ENCODE measurements around the gene METTL25B.

METTL25B gene

DNA sequence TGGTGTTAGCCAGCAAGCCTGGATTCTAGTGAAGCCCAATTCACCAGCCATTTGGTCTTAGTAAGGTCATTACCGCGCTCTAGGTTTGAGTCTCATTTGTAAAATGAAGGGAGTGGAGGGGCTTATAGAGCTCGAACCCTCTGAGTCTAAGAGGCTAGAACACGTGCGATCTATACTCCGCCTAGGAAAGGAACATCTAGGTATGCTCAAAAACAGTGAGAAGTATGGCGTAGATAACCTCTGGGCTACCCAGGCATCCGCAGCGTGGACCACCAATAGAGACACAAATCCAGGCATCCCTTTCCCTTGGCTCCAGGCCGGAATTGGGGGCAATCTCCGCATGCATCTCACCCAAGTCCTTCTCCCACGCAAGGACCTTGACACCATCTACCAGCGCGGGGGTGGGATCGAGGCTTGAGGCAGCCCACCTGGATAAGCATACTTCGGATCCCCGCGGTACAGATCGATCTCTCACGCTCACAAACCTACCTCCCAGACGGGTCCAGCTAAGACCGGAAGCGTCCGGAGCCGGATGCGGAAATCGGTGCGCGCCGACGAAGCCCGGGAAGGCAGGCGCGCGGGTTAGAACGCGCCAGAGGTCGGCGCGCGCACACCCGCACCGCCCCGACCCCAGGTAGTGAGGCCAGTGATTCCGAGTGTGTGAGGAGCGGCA lies at the start of gene METTL25B:
Gene METTL25B, plus strand, starts transcription at position 544 of the 673 bp plus-strand sequence. CDS start 636 bp downstream, outside the sequence.
- DNase-seq = no peak

DNA sequence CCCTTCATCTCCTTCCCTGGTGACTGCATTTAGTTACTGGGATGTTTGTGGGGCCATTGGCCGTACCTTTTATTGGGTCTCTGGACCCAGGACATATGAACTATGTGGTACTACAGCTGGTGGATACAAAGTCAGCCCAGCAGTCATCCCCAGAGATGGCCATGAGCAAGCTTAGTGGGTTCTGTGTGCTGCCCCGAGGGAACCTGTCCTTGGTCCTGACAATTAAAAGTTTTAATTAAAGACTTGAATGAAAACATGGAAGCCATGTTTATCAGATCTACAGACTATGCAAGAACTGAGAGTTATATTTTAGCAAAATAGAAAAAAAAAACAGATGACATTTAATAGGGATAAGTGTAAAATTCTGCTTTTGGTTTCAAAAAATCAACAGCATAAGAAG lies 48.2 kb upstream of the METTL25B start:
- no peak for DNase-seq

DNA sequence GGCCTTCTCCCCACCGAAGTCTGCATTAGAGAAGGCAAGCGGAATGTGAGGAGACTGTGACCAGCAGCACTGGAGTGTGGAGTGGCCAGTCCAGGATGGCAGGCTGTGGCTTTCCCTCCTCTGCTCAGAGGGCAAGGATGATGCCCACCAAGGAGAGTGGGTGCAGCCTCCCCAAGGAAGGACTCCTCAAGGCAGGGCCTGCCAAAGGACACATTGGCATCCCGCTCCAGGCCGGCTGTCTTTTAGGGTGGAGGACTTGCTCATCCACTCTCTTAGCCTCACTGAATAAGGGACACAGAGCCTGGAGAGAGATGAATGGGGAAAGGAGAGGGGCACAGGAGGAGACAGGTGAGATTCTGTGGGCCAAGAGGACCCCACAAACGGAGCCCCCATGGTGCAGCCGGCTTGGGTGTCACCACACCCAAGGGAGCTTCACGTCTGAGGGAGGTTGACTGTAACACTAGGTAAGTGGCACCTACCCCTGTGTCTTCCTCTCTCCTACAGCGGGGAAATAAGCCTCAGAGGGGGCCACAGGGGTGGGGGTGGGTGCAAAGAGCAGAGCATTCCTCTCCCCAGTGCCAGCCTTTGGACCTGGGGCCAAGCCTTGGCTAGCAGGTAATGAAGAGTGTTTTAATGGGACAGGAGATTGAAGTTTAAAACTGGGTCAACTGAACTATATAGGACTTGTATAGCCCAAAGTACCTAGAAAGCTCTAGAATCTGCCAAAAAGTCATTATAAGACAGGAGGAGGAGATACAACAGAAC lies 46.9 kb upstream of the METTL25B start:
- DNase-seq = no peak

DNA sequence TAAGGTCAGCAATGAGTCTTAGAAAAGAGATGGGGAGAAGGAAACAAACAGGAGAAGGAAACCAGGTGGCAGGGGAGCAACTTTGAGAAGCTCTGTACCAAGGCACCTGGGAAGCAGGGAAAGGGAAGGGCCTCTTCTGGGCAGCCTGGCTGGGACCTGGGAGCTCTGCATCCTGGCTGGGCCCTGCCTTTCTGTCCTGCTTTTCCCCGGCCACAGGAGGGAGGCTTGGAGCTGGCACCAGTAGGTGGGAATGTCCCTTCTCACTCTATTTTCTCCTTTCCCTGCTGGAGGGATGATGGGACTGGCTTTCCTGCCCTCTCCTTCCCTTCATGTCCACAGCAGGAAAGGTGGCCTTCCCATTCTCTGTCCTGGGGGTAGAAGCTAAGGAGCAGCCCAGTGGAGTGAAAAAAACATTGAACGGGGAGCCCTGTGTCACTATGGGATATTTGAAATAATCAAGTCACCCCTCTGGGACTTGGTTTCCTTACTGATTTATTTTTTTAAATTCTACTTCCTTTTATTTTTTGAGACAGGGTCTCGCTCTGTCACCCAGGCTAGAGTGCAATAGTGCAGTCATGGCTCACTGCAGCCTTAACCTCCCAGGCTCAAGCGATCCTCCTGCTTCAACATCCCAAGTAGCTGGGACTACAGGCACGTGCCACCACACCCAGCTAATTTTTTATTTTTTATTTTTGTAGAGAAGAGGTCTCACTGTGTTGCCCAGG lies 45.9 kb upstream of the METTL25B start:
- no peak for DNase-seq

DNA sequence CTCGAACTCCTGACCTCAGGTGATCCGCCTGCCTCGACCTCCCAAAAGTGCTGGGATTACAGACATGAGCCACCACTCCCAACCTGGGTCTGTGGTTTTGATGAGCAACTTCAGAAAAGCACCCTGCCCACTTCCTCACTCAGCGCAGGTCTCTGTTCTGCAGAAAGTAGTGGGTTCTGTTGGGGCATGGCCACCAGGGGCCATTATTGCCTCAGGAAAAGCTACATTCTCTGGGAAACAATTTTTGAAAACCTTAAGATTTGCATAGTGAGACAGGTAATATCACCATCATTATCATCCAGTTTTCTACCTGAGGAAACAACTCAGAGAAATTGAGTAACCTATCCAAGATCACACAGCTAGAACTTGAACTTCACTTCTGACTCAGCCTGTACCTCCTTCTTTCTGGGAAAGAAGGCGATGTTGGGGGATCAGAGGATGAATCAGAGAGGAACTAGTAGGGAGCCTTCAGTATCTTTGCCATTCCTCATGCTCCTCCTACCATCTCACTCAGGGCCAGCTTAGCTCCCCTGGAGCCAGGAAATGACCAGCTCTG lies 44.0 kb upstream of the METTL25B start:
- no peak for DNase-seq

DNA sequence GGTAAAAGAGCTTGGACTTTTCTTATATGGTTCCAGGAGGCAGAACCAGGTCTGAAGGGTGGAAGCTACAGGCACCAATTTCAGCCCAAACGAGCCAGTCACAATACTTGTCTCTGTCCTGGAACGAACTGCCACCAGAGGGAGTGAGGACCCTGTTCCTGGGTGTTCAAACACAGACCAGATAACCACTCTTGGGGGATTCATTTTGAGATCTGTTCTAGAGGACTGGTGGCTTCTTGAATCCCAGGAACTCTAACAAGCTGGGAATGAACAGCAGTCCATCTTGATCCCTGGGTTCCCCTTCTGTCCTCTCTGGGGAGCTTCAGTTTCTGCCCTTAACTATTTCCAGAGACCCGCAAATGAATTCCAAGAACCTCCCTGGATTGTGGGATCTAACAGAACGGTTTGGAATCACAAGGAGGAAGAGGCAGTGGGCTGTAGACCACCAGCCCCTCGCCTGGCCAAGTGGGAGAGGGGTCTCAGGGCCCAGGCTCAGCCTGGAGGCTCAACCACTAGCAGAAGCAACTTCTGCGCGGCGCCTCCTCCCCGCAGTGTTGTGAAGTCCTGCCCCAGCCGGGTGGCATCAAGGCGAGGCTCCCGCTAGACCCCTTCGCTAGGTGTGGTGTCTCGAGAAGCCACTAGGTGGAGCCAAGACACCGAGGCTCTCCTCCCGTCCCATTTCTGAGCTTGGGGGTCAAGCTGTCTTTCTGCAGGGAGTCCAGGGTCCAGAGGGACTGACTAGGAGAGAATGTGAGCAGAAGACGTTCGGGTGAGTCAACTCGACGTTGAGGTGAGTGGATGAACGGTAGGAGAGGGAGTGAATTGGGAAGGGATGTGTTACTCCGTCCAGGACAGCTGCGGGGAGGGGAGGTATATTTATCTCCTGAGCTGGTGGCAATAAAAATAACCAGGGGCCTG lies 39.0 kb upstream of the METTL25B start:
- peak; percentile 75 for DNase-seq

DNA sequence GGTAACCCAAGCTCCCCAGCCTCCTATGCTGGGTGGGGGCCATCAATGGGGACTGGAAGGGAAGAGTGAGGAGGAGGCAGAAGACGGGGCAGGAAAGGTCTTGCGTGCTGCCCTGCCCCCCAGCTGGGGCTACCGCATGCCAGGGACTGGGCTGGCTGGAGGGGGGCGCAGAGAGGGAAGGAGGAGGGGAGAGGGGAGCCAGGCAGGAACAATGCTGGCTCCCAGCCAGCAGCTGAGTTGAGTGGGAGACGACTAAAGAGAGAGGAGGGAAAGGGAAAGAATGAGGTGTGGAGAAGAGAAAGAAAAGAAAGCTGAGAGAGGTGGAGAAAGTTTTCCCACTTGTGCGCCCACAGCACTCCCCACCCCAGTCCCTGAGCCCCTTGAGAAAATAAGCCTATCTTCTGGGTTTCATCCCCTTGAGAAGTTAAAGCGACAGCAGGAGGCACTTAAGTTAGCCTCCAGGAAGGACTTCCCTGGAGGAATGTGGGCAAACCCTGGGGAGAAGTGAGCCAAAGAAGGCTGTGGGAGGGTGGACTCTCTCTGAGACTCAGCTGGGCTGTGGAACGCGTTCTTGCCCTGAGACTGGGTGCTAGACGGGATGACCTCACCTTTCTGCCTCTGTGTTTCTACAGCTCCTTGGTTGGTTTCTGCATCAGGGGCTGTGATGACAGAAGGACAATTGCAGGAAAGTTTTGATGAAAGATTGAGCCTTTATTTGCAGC lies 38.2 kb upstream of the METTL25B start:
- no peak for DNase-seq

DNA sequence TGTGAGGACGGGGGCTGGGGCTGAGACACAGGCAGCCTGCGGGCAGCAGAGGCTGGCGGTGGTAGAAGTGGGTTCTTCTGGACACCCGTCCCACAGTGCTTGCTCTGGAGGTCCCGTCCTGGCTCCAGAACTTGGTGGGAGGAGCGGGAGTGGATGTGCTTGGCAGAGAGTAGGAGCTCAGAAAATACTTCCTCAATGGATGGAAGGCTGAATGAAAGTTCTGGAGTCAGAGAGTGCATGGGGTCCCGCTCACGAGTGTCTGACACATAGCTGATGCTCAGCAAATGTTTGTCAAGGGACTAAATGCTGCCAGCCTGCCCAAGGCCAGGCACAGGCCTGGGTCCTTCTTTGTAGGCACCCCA lies 37.6 kb upstream of the METTL25B start:
- no peak for DNase-seq

DNA sequence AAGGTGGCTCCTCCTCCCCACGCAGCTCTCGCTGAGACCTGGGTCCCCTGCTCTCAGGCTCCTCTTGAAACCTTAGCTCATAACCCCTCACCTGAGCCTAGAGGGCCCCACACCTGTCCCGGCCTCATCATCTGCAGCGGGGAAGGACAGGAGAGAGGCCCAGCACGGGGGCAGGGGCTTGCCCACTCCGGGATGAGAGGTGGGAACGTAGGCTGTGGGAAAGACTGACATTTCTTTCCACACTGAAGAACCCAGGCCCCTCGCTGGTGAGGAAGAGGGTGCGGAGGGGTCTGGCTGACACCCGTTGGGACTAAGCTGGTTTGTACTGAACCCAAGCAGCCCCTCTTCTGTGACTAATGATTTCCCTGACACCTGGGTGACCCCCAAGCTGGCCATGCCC lies 37.1 kb upstream of the METTL25B start:
- no peak for DNase-seq

DNA sequence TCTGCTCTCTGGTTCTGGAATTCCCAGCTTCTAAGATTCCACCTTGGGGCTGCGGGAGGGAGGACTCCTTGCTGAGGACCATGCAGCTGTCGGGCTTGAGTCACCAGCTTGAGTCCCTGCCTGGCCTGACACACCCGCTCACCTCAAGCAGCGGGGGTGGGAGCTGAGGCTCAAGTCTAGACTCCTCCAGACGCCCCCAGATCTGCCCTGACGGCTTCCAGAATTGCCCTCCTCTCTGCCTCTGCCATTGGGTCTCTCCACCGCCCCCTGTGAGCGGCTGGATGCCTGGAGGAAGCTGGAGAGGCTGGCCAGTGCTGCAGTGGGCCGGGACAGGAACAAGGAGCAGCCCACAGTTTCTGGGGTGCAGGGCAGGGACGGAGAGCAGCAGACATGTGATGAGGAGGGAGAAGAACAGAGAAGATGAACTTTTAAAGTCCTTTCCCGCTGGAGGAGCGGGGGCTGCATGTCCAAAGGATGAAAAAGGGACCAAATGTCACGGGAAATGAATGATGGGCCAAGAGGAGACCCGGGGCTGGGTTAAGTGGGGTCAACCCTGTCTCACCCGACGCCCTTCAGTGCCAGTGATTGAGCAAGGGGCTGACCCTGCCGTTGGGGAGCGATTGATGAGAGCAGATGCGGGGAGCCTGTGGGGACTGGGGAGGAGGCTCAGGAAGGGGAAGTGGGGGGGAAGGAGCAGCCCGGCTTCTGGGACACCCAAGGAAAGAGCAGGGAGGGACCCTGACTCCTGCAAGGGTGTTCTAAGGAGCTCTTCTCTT lies 36.4 kb upstream of the METTL25B start:
- DNase-seq = no peak

DNA sequence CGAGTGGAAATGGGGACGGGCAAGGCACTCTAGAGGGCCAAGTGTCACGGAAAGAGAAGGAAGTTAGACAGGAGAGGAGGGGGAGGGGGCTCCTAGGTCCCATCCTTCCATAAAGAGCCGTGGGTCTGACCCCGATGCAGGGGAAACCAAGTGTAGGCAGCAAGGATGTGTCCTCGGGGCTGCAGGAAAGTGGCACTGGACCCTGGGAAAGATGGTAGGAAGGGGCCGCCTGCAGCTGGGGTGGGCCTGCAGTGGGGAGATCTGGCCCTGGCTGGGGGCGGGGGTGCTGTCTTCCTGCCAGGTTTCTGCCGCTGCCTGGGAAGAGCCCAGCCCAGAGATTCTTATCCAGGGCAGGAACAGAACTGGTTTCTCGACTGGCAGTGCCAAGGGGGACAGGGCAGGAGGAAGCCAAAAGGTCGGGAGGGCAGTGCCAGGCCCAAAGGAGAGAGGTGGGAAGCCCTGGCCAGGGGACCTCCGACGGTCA lies 35.8 kb upstream of the METTL25B start:
- DNase-seq = no peak

DNA sequence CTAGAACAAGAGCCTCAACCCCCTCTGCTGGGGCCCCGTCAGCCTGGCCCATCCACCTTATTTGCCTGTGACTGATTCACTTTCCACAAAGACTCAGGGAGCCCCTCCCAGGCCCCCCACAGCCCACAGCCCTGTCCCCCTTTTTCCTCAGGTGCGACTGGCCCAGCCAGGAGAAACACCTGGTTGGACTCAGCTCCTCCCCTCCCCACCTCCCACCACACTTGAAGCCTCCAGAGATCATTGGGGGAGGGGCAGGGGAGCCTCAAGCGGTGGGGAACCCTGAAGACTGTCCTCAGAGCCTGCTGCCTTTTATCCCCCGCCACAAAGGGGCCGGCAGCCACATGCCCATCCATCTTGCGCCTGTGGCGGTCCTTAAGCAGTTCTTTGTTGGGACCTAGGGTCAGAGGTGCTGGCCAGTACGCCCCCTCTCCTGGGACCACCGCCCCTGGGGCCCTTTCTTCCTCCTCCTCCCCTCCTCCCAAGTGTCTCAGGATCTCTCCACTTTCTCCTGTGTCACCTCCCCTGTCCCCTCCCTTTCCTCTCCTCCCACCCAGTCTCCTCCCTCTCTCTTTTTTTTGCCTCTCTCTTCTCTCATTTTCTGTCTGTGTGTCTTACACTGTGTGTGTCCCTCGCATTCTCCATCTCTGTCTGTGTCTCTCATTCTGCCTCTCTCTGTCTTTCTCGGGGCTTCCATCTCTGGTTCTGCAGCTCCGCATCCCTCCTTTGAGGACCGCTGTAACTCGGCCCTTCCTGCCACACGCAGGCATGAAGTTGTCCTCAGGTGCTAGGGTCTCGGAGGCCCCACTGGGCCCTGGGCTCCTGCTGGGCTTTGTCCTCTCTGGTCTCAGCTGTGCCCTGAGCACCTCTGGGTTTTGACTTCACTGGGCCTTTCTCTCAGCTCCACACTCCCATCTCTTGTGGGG lies 35.1 kb upstream of the METTL25B start:
- peak; percentile 24 for DNase-seq

DNA sequence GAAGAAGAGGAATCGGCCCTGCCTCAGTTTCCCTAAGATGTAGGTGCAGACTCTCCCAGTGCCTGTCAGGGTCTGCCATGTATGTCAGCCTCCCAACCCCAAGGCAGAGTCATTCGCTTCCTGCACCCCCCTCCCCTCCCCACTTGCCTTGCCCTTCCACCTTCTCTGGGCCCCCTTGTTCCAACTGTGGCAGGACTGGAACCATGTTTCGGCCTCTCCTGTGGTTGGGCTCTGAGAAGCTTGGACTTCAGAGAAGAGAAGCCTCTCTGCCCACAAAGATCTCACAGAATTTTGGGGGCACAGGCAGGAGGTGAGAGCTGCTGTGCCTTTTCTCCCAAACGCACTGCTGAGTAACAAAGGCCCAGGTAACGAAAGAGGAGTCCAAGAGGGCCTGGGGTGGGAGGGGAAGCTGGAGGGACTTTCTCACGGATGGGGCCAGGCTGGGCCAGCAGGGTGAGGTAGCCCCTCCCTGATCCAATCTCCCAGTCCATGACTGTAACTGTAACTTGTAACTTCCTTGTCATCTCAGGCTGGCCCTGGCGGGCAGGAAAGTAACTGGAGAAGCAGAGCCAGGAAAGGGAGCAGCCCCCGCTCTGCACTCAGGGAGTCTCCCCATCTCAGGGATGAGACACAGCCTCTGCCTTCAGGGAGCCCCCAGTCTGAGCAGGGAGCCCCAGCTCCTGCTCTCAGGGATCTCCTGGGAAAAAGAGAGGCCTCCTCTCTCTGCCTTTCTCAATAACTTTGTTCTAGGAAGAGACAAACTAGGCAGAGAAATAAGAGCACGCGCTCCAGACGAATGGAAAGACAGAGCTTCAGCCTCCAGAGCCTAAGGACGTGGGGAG lies 34.2 kb upstream of the METTL25B start:
- DNase-seq = no peak

DNA sequence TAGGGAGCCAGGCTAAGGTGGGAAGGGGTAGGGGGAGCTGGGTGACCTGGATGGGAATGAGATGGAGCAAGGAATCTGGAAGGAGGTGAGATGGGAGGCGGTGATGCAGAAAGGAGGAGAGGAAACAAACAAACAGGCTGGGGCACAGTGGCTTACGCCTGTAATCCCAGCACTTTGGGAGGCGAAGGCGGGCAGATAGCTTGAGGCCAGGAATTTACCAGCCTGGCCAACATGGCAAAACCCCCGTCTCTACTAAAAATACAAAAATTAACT lies 33.6 kb upstream of the METTL25B start:
- no peak for DNase-seq

DNA sequence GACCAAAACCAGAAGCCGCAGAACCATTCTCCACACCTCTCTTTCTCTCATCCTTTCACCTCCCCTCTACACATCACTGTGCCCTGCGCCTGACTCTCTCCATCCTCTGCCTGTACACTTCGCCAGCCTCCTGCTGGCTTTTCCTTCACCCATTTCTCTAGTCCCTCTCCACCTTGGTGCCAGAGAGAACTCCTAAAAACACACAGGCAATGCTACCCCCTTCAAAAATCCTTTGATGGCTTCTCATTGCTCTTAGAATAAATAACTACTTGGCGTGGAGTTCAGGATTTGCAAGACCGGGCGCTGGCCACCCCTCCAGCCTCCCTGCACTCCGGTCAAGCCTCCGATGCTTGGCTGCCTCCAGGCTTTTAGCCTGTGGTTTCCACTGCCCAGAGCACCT lies 31.5 kb upstream of the METTL25B start:
- no peak for DNase-seq

DNA sequence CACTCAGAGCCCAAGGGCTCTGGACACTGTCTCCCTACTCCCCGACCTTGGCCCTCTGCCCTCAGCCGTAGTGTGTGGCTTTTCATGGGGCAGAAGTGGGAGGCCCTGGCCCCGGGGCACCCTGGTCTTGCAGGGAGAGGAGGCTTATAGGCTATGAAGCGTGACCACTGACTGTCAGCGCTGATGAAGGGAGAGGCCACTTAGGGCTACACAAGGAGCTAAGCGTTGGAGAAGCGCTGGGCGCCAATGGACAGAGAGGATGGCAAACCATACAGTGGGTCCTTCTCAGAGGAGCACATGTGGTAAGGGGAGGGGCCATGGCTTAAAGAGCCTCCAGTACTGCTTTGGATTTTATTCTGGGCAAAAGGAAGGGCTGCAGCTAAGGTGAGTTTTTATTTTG lies 30.8 kb upstream of the METTL25B start:
- no peak for DNase-seq

DNA sequence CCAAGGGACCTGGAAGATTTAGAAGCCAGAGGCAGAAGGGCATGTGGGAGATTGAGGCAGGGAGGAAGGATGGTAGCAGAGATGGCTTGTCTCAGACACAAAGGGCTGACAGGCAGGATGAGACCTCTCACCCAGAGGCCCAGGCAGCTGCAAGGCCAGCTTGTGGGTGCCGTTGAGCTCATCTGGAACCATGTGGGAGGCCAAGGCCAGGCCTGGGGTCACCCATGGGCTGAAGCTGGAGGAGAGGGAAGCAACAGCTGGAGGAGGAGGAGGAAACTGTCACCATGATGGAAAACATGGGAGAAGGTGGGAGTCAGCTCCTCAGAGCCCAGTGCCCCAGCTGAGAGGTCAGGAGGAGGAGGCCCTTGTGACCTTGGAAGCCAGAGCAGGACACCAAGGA lies 29.3 kb upstream of the METTL25B start:
- no peak for DNase-seq

DNA sequence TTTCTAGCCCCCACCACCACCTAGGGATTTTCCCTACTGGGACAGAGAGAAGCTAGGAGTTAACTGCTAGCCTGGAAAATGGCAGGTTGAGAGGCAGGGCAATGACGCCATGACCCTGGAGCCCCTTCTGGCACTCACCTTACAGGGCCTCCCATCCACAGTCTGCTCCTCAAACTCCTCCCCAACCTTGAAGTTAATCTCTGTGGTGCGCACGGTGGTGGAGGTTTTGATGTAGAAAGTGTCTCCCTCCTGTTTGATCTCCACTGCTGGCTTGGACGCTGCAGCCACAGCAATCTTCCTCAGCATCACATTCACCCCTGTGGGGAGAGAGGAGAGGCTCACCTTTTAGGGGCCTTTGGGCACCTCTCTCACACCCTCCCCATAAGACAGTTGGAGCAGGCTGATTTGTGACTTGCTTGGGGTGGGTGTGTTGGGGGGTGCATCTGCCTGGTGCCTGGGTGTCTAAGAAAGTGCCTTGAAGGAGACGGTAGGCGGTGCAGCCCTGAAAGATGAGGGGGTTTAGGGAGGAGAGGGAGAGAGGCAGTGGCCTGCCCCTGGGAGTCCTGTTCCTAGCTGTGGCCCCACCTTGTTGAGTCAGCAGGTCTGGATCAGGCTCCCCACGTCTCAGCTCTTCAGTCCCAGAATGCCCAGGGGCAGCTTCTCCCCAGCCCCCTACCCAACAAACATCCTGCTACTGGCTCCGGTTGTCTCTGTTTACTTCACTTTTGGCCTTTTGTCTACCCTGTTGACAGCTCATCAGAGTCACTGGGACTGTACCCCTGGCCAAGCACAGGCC lies 27.3 kb upstream of the METTL25B start:
- no peak for DNase-seq

Measured in CD4-positive, alpha-beta T cell treated with Interferon gamma for 1 hour (primary cell).